Right lung (tissue), 5 donors: Measurements from ENCODE around the gene DYNC1I2. TPM values are rescaled to one million over a fixed set of nuclear protein-coding genes. Genes with fewer than 3 reads are reported as not detected.
"Not testable (repeated sequence)": the region's sequence is repeated elsewhere in the genome, so short reads cannot be mapped to it uniquely, and the experiment has no call there.

Source experiments
- DNase-seq, 2 donors: peaks; one replicate each; pipeline ENCODE4 v3.0.0-alpha.2; 2013
- polyA plus RNA-seq, 5 donors: library from polyadenylated mRNA; unstranded; fragments of 120-200 nt; gene quantifications; one replicate each; pipeline versions ENCODE4 v1.2.1 to v1.2.3, GENCODE V29; 2013; ENCODE audit warnings: inconsistent platforms in 1 of 5, low replicate concordance in 1 of 5; ENCODE audit not compliant: insufficient read length in 5 of 5, insufficient read depth in 1 of 5

DYNC1I2 gene
- polyA plus RNA-seq, 5 donors: 163 to 264 (median 226) TPM

DNA sequence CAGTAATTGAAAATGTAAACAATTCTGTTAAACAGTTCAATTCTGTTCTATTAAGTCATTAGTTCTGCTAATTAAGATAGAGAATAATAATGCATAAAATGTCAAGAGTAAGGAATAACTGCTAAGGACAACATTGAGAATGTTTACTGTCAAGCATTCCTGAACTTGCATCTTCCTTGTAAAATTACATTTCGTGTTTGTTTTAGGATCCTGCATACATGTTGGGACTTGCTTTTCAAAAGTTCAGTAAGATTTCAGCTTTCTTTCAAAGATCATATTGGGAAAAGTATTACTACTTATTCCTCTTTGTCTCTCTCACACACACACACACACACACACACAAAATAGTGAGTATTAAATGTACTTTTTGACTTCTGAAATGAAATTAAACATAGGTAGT, 20.5 kb downstream of the DYNC1I2 start:
- no peak for DNase-seq

DNA sequence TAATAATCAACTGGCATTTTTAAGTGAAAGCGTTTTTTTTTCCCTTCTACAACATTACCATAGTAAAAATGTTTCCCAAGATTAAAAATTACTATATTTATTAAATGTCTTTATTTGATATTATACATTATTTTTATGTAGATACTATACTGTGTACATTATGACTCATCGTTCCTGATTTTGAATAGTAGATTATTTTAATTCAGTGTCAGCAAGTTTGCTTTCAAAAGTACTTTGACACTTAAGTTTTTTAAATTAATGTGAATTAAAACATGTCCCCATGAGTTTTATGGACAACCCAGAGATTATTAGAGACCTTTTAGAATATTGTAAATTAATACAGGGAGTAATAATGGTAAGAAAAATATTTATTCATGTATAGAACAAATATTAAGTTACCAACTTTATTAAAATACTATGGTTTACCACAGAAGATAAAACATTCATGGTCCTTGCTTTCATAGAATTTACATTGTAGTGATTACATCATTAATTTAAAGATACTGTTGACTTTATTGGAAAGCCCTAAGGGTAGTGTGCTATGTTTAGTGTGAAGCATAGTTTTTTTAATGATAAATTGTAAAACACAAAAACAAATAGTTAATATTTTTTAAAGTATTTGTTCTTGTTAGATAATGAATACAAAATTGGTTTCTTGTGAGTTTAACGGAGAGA, 21.9 kb downstream of the DYNC1I2 start:
- DNase-seq: no peak

DNA sequence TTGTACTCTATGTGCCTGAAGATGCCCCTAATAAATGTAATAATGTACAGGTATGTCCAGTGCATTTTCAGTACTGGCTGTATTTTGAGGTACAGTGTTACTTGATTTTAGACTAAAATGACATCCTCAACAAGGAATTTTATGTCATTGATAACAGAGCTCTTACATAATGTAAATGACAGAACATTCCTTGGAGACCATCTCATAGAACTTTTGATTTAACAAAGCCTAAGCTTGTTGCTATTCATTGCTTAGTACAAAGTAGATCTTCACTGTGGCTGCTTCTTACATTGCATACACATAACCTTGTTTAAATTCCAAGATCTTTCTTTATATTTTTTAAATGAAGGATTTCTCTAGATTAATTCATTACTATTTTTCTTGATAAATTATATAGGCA, 24.1 kb downstream of the DYNC1I2 start:
- no peak for DNase-seq

DNA sequence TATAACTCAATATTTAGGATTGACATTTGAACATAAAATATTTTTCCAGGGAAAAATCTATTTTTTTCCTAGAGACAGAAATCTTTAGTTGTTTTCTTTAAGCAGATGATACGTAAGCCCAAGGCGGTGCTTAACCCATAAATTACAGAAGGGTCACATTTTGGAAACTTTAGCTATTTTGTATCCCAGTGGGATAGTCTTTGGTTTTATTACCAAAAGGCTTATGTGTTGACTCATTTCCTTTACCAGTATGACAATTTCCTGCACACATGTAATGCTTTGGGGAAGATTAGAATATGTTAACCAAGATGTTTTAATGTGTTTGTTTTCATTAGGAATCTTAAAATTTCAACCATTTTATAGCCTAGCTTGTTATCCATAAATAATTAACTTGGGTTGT, 24.8 kb downstream of the DYNC1I2 start:
- no peak for DNase-seq

DNA sequence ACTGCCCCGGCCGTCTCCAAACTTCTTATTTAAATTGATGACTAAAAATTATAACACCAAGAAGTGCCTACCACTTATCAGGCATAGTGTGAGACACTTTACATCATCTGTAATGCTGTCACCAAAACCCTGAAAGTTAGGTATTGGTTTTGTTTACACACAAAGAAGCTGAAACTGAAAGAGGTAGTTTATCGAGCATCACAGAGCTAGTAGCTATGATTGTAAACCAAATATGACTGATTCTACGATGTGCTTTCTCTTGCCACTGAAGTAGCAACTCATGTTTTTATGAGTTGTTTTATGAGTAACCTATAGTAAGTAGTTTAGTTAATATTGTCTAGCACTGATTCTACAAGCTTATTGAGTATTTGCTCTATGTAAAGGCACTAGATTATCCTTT, 31.5 kb downstream of the DYNC1I2 start:
- no peak for DNase-seq

DNA sequence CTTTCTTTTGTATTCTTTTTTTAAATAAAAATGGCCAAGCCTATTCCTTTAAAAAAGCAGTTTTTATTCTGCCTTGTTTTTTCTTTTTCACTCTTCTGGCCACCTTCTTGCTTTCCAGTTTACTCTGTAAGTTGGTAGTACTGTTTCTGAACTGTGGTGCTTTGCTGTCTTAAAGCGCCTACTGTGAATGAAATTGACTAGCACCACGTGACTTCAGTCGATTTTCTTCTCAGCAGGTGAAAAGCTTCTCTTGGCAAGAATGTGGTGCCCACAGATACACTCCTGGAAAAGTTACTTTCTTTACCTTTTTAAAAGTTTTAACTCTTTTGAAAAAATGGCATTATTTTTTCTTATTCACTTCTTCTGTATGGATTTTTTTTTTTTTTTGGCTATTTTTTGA, 32.4 kb downstream of the DYNC1I2 start:
- DNase-seq: no peak

DNA sequence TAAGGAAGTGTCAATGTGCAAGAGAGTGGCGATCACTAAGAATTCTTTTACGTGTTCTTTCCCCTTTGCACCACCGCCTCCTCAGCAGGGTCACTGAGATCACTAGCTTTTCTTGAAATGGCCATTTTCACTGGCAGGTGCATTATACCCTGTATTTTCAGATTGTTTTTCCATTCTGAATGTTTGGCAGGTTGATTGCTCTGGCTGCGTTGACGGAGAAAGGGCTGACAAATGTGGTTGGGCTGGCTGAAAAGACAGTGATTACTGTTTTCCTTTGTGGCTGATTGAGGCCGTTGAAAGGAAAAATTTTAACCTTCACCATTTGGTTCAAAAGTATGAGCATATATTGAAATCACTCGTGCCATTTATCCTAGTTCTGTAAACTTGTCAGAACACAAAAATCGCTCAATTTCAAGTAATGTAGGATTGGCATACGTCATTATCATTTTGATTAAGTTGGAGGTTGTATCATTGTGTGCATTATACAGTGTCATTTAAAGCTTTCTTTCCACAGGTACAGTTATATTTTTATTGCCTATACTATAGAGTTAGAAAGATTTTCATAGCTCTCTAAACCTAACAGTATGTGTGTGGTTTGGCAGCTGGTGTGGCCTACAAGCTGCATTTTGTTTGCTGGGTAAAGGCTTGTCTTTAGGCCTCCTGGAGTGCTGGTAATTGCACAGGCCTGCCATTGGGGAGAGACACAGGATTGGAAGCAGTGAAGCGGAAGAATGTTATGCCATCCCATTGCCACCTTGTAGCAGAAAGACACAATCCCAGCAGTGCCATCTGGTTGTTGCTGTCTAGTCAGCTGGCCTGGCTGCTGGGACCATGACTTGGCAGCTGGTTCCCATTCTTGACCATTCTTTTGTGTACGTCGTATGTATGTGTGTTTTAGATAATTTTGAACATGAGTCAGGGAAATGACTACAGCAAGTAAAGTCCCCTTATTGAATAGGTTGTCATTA, 36.7 kb downstream of the DYNC1I2 start:
- no peak for DNase-seq

DNA sequence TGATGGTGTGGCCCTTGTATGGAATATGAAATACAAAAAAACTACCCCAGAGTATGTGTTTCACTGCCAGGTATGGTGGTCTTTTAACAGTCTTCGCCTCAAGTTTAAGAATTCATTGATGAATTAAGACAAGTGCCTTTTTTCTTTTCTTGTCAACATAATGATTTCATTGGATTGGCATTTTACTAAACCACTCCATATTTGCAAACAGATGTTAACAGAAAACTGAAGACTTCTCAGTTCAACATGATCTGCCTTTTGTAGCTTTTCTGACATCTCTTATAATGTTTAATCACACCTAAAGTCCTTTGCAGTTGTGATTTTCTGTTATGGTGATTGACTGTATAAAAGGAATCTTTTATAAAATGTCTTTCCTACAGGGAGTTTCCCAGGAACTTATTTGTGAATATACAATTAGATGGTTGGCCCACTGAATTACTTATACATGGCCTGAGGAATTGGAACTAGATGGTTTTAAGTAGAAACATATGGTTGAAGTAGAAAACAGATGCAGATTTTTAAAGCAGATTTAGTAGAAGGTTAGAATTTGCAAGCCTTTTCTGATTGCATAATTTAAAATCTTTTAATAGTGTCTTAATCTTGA, 39.7 kb downstream of the DYNC1I2 start:
- no peak for DNase-seq

DNA sequence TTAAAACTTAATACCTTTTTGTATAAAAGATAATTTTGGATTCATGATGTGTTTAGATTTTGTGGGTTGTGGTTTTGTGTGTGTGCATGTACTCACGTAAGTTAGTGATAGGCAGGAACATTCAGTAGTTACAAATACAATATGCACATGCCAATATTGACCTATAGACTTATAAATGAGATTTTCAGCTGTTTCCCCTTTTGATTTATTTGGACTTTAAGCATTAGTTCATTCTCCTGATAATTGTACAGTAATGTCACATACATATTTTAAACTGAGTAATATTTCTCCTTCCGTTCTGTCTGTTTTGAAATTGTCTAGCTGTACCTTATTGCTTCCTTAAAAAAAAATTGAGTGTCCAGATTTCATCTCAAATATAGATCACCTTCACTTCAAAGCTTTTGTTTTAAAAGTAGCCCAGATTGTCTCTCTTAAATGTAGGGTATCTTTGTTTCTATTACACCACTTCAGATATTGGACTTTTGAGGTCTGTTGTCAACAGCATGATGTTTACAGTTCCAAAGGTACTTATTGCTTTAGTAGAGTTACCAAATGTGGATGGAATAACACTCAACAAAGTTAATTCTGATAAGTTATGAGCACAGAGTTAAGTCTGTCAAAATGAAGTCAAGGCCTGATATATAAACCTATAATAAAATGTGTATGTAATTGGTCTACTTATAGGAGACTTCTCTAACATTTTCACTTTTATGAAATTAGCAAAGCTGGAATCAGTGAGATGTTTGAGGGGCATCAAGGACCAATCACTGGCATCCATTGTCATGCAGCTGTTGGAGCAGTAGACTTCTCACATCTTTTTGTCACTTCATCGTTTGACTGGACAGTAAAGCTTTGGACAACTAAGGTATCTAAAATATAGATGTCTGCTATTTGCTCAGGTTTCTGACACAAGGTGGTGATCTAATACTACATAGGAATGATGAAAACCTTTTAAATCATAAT, 42.0 kb downstream of the DYNC1I2 start:
- DNase-seq: no peak

DNA sequence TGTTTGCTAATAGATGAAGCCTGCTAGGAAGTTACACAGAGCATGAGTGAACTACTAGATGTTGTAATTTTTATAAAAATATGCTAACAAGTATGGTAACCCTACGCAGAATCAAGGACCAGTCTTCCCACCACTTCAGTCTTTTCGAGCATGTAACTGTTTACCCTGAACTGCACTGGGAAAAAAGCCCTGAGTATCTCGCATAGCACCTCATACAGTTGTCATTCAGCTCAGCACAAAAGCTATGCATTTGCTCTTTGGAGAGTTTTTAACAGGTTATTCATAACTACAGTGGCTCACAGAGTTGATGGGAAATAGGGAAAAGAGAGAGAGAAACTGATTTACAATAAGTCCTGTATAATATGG, 42.7 kb downstream of the DYNC1I2 start:
- no peak for DNase-seq

DNA sequence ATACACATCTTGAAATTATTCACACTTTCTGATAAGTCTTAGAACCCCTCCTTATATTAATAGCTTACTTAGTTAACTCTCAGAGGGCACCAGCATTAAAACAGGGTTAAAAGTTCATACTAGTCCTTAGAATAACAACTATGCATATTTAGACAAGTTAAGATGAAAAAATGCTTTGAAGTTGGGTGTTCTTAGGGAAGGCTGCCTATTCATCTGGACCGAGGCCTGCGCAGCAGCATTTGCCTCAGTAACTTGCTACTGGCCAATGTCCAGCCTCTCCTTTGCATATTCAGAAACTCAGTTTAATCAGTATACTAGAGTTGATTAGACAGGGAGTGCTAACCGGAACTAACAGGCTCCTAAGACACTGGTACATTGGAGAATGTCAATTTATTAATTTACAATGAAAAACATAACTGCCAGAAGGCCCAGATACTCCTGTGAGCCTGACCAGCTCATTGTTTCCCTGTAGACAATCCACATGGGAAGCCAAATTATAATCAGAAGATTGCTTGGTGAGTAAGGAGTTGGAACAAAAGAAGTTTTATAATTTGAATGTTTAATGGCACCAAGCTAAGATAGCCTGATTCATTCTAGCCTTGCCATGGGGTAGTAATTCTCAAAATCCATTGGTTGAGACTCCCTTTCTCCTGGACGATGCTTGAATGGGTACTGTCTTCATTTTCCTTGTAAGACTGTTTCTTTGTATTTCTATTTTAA, 48.9 kb downstream of the DYNC1I2 start:
- peak; percentile 8 to 17 for DNase-seq

DNA sequence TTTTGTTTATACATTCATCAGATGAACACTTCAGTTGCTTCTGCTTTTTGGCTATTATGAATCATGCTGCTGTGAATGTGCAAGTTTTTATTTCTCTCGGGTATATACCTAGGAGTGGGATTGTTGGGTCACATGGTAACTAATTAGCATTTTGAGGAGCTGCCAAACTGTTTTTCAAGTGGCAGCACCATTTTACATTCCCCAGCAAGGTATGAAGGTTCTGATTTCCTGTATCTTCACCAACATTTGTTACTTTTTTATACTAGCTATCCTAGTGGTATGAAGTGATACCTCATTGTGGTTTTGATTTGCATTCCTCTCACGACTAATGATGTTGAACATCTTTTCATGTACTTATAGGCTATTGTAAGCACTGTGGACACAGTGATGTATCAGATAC, 53.9 kb downstream of the DYNC1I2 start:
- no peak for DNase-seq

DNA sequence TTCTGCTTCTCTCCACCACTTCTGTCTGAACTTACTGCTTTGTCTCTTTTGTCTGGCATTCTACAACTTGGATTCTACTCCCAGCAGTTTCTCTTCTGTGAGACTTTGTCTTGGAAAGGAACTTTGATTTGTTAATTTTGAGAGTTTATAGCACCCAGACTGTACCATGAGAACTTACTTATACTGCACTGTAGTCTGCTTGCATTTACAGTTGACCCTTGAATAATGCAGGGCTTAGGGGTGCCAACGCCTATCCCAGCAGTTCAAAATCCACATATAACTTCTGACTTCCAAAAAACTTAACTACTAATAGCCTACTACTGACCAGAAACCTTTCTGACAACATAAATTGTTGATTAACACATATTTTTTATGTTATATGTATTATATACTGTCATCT, 55.5 kb downstream of the DYNC1I2 start:
- no peak for DNase-seq

DNA sequence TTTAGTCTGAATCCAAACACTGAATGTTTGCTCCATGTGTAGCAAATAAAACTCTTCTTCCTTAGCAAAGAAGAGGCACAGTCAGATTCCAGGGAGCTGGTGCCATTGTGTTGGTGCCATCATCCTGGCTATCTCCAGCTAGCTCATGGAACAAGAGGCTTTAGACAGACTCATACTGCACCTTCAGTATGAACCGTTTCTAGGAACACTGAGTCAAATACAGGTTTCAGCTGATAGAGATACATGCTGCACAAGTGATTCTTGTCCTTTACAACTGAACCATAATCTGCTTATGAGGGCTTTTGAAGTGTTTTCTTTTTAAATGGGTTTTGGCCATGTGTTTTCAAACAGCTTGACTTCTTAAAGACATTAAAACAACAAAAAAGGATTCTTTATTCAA, 57.9 kb downstream of the DYNC1I2 start:
- no peak for DNase-seq

DNA sequence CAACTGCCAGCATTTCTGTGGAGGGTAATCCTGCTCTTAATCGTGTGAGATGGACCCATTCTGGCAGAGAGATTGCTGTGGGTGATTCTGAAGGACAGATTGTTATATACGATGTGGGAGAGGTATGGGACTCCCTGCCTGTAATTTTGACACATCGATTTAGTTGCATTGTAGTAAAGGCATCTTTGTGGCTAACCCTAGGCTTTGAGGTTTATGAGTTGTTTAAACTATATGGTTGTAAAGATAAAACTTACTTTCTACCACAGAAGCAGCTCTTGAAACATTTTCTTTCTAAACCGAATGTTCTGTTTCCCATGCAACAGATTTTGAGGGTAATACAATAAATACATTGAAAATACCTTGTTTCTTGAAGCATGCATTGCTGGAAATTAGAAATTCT, 58.5 kb downstream of the DYNC1I2 start:
- no peak for DNase-seq

DNA sequence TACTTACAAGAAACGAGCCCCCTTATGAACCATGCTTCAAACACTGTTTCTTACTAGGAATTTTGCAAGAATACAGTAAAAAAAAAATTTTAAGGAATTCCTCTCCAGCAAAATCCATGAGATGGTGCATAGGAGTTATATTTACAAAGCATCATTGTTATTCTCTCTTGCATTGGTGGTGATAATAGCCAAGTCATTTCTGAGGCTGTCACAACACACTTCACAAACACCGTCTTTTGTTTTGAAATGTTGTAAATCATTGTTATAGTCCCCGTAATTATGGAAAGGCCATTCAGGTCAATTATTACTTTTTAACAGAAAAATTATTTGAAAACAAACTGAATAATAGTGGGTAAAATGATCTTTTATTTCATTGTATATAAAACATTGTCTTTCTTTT, 60.1 kb downstream of the DYNC1I2 start:
- no peak for DNase-seq

DNA sequence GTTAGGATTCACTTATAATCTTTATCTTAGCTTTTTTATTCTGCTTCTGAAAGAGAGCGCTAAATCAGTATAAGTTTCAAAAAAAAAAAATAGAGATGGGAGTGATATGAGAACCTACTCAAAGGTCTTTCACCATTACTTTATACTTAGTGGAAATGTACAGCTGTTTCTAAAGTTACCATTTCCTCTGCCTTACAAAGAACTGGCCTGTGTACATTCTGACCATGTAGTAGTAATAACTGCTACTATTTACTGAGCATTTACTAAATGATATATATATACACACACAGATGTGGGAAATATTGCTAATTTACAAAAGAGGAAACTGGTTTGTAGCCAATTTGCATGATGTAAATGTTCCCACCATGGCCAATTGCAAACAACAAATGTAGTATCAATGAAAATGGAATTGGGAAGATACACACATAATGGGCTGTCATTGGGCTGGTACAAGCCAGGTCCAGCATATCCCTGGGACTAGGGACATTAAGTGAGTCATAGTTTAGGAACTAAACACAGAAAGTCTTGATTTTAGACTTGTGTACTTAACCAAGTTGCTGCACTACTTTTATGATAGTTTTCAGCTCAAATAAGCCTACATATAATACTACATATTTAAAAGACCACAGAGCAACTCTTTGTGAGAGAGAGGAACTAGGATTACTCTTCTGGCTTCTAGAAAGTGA, 67.1 kb downstream of the DYNC1I2 start:
- no peak for DNase-seq

DNA sequence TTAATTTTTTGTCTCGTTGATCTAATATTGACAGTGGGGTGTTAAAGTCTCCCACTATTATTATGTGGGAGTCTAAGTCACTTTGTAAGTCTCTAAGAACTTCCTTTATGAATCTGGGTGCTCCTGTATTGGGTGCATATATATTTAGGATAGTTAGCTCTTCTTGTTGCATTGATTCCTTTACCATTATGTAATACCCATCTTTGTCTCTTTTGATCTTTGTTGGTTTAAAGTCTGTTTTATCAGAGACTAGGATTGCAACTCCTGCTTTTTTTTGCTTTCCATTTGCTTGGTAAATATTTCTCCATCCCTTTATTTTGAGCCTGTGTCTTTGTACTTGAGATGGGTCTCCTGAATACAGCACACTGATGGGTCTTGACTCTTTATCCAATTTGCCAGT, 71.5 kb downstream of the DYNC1I2 start:
- not testable (repeated sequence) for DNase-seq

DNA sequence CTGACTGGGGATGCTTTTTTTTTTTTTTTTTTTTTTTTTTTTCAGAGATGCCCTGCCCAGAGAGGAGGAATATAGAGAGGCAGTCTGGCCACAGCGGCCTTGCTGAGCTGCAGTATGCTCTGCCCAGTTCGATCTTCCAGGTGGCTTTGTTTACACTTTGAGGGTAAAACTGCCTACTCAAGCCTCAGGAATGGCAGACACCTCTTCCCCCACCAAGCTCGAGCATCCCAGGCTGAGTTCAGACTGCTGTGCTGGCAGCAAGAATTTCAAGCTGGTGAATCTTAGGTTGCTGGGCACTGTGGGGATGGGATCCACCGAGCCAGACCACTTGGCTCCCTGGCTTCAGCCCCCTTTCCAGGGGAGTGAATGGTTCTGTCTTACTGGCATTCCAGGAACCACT, 73.9 kb downstream of the DYNC1I2 start:
- not testable (repeated sequence) for DNase-seq

DNA sequence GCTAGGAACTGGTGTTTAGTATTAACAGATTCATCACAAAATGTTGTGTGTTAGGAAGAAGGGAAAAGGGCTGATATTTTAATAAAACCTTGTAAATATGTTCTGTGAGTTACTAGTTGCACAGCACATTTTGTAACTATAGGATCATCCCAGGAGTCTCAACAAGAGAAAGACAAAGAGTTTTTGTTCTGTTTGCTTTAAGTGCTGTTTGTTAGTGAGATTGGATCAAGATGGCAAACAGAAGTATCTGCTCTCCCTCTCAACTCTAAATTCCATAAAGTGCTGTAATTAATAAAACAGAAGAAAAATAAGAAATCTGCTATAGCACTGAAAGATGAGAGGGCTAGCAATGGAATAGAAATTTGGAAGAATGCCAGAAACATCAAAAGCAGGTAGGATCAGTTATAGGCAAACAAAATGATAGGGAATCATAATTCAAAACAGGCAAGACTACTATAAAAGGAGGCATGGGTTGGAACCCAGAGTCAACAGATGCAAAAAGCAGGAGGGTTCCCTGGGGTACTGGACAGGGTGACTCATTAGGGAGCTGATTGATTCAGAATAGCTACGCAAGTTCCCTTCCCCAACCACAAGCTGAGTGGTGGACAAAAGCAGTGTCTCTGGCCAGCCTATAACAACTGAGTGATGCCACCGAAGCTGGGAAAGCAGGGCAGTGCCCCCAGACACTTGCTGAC, 75.8 kb downstream of the DYNC1I2 start:
- DNase-seq: no peak
